OCI-LY1 (cell line): ENCODE data around the gene MYO1D.

Source experiments
- CTCF ChIP-seq: fragments of 200-600 bp; sonication (generic), shearing (Covaris generic); IDR thresholded peaks from 2 replicates; pipeline ENCODE4 v1.5.1; 2017; ENCODE audit warnings: mild to moderate bottlenecking, antibody characterized with exemption, low read length, moderate library complexity, mixed read lengths
- EZH2 ChIP-seq: fragments of 200-600 bp; sonication (generic), shearing (Covaris generic); IDR thresholded peaks from 2 replicates; pipeline ENCODE4 v1.8.0; 2017; ENCODE audit warnings: borderline replicate concordance, mixed run types, mild to moderate bottlenecking, antibody characterized with exemption, low read length, moderate library complexity, mixed read lengths

DNA sequence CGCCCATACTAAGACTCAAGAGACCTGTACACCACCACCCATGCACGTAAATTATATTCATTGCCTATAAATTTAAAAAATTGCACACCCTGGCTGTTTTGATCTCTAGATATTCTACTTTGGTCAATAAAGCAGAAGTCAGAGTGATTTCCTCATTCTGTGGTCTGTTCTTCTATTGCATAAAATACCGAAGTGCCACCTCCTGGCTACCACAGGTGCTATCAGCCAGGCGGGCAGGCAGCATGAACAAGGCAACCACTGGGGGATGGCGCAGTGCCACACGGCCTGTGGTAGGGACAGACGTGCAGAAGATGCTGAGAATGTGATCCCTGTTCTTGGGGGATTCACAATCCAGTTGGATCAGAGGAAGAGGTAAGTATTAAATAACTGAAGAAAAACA lies 267.8 kb downstream of the MYO1D start:
- TF ChIP-seq CTCF (peak; percentile 68), EZH2 (no peak)
